Measurements from ENCODE around the gene PRICKLE1. TPM values are rescaled to one million over a fixed set of nuclear protein-coding genes. Genes with fewer than 3 reads are reported as not detected.

The PRICKLE1 gene
- total and polyA plus RNA-seq, 2 of the 4 experiments (the other 2 are of a cell fraction): 21.3 to 21.7 TPM

DNA sequence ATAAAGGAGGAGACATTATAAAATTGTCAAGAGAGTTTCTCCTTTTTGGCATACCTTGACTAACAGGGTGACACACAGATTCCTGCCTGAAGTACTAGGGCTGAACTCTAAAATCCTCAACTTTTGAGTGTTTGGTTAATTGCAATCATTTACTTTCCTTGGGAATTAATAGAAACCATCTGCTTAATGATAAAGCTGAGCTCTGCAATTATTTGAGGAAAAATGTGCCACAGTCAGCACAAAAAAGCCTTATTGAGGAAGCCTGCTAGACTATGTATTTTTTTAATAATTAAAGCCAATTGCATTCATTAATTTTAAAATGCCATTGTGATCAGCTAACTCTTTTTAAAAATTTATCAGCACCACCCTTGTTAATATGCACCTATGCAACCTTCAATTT lies 38.7 kb downstream of the PRICKLE1 start:
- Histone ChIP-seq H3K27me3 (ENCODE audit: control insufficient read depth, insufficient read depth, low read length) (no peaks in the 10 kb centered on the region), H2BK5ac (ENCODE audit: low read depth, low read length, poor library complexity, severe bottlenecking) (no peak overlapping the region), H3K9me1 (ENCODE audit: insufficient read depth, low read length) (no peaks in the 10 kb centered on the region), H4K20me1 (ENCODE audit: insufficient read depth, low read length) (no peaks in the 10 kb centered on the region), H4K5ac (ENCODE audit: low read depth, low read length) (no peak overlapping the region), H4K91ac (ENCODE audit: insufficient read depth, low read depth, low read length) (no peak overlapping the region), H3K4me1 (ENCODE audit: control insufficient read depth, insufficient read depth, low read length) (no peaks in the 10 kb centered on the region), H3K27ac (ENCODE audit: insufficient read depth, low read length) (no peak overlapping the region), H3K9ac (ENCODE audit: low read depth, low read length) (no peak overlapping the region), H3K36me3 (ENCODE audit: control insufficient read depth, insufficient read depth, low read length) (peaks cover 4% of the 10 kb centered on the region; the same call in 1 of the 2 replicates), H3K4me3 (ENCODE audit: insufficient read depth, low read depth, low read length) (no peak overlapping the region), H3K9me3 (ENCODE audit: control insufficient read depth, insufficient read depth, low read length) (no peaks in the 10 kb centered on the region), H3K56ac (ENCODE audit: extremely low read depth, insufficient read depth, low read length) (no peak overlapping the region), H2AFZ (replicated peaks; ENCODE audit: low read length, poor library complexity) (no peak overlapping the region), H2BK20ac (ENCODE audit: low read depth, low read length) (no peak overlapping the region), H3K23ac (ENCODE audit: low read depth, low read length) (no peak overlapping the region), H3K18ac (ENCODE audit: low read depth, low read length) (no peak overlapping the region), H3K4me2 (ENCODE audit: low read depth, low read length) (no peak overlapping the region), H4K8ac (ENCODE audit: low read depth in 2 of 2, low read length in 2 of 2) (no peak overlapping the region), H2AK5ac (ENCODE audit: low read depth, low read length) (no peak overlapping the region), H3K79me1 (ENCODE audit: low read depth in 1 of 2, low read length in 2 of 2) (peaks cover 0 to 6% of the 10 kb centered on the region in 2 experiments; a peak in 2 of 4 replicates), H2BK15ac (ENCODE audit: low read depth, low read length) (no peak overlapping the region), H2BK120ac (ENCODE audit: low read depth, low read length) (no peak overlapping the region), H2AK9ac (replicated peaks; ENCODE audit: low read depth, low read length, poor library complexity) (no peak overlapping the region), H3K4ac (ENCODE audit: low read depth, low read length) (no peak overlapping the region), H3K14ac (replicated peaks; ENCODE audit: low read depth, low read length) (no peak overlapping the region)
- in situ Hi-C loops (cut with MboI; ENCODE audit: low sequenced_read_pairs) (no loop called here), dilution Hi-C loops (cut with HindIII; ENCODE audit: low sequenced_read_pairs, unreplicated experiment) (no loop called here), intact Hi-C loops (cut with micrococcal nuclease) (no loop called here)
- TF ChIP-seq, protein P1, sequence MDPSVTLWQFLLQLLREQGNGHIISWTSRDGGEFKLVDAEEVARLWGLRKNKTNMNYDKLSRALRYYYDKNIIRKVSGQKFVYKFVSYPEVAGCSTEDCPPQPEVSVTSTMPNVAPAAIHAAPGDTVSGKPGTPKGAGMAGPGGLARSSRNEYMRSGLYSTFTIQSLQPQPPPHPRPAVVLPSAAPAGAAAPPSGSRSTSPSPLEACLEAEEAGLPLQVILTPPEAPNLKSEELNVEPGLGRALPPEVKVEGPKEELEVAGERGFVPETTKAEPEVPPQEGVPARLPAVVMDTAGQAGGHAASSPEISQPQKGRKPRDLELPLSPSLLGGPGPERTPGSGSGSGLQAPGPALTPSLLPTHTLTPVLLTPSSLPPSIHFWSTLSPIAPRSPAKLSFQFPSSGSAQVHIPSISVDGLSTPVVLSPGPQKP (IDR thresholded peaks at IDR 0.05; ENCODE audit: borderline replicate concordance, low read depth, low read length): no peak
- TF ChIP-seq MAFK (IDR thresholded peaks at IDR 0.05; ENCODE audit: low read depth, low read length): peak; percentile 93
- ATAC-seq (ENCODE audit: low read depth): no peak
- BruUV-seq (replicated peaks): no TSS peak
- ChIA-PET POLR2A (ENCODE audit: unreplicated experiment) (no interaction called here), CTCF (no interaction called here)
- DNase-seq: no peak
